ENCODE data around the gene IL17RE.

IL17RE gene

GRCh38 chr3:9916346-9916733, 13.7 kb downstream of the IL17RE start:
- Histone ChIP-seq H3K27me3 (ENCODE audit: low read depth, low read length) (no peaks in the 10 kb centered on the region), H3K4me3 (ENCODE audit: low read length) (peak overlapping the region; percentile 87), H3K79me2 (ENCODE audit: low read length) (no peaks in the 10 kb centered on the region), H2AFZ (ENCODE audit: low read depth, low read length) (no peak overlapping the region), H3K9me3 (ENCODE audit: insufficient read depth, low read length) (no peaks in the 10 kb centered on the region), H3K9ac (ENCODE audit: low read length) (peak overlapping the region; percentile 22; the same call in 1 of the 2 replicates), H3K27ac (ENCODE audit: low read length) (no peak overlapping the region), H4K20me1 (ENCODE audit: insufficient read depth, low read length) (no peaks in the 10 kb centered on the region), H3K36me3 (replicated peaks; ENCODE audit: low read depth, low read length) (no peaks in the 10 kb centered on the region), H3K4me1 (ENCODE audit: low read length) (peaks cover 16% of the 10 kb centered on the region), H3K4me2 (ENCODE audit: low read length) (peak overlapping the region; percentile 98)
- TF ChIP-seq, protein P1, sequence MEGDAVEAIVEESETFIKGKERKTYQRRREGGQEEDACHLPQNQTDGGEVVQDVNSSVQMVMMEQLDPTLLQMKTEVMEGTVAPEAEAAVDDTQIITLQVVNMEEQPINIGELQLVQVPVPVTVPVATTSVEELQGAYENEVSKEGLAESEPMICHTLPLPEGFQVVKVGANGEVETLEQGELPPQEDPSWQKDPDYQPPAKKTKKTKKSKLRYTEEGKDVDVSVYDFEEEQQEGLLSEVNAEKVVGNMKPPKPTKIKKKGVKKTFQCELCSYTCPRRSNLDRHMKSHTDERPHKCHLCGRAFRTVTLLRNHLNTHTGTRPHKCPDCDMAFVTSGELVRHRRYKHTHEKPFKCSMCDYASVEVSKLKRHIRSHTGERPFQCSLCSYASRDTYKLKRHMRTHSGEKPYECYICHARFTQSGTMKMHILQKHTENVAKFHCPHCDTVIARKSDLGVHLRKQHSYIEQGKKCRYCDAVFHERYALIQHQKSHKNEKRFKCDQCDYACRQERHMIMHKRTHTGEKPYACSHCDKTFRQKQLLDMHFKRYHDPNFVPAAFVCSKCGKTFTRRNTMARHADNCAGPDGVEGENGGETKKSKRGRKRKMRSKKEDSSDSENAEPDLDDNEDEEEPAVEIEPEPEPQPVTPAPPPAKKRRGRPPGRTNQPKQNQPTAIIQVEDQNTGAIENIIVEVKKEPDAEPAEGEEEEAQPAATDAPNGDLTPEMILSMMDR (IDR thresholded peaks at IDR 0.05; ENCODE audit: low read depth, low read length) = no peak
- TF ChIP-seq EZH2phosphoT487 (IDR thresholded peaks at IDR 0.05; ENCODE audit: low read depth) = no peak

DNA sequence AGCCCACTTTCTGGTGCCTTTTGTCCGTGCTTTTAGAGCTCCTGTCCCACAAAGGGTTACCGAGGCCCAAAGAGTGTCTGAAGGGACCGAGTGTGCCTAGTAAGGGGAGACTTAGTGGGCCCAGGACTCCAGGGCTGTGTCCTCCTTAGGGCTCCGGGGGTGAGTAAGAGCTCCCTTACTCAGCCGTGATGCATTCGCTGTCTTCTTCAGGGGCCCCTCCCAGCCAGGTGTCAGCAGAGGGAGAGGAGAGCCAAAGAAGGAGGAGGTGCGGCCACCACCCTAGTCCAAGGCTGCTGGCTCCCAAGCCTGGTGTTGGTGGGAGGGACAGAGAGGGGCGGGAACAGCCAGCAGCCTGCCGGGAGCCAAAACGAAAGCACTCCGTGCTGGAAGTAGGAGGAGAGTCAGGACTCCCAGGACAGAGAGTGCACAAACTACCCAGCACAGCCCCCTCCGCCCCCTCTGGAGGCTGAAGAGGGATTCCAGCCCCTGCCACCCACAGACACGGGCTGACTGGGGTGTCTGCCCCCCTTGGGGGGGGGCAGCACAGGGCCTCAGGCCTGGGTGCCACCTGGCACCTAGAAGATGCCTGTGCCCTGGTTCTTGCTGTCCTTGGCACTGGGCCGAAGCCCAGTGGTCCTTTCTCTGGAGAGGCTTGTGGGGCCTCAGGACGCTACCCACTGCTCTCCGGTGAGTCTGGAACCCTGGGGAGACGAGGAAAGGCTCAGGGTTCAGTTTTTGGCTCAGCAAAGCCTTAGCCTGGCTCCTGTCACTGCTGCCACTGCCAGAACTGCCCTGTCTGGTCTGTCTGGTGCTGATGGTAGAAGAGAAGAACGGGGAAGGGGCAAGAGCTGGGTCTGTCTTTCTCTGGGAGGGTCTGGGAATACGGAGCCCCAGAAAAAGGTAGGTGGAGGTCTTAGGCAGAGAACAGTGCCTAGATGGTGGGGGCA, 14.4 kb downstream of the IL17RE start, which contains the start of gene IL17RC:
Gene IL17RC (plus strand): TSS at position 365 of the 947 bp plus-strand sequence. CDS start 218 bp downstream, at position 583.
- H3K9me3 ChIP-seq (ENCODE audit: insufficient read depth, low read length) = no peaks in the 10 kb centered on the region
- peaks cover 16% of the 10 kb centered on the region for H3K4me1 ChIP-seq (ENCODE audit: low read length)
- H4K20me1 ChIP-seq (ENCODE audit: insufficient read depth, low read length) = no peaks in the 10 kb centered on the region
- H3K27me3 ChIP-seq (ENCODE audit: low read depth, low read length) = no peaks in the 10 kb centered on the region
- no peaks in the 10 kb centered on the region for H3K36me3 ChIP-seq (replicated peaks; ENCODE audit: low read depth, low read length)
- peak within 1 kb of the TSS; percentile 84; the same call in 1 of the 2 replicates for H2AFZ ChIP-seq (ENCODE audit: low read depth, low read length)
- peak within 1 kb of the TSS; percentile 98 for H3K4me2 ChIP-seq (ENCODE audit: low read length)
- TF ChIP-seq, protein P1 (IDR thresholded peaks at IDR 0.05; ENCODE audit: low read depth, low read length) = no peak
- no peak for TF ChIP-seq EZH2phosphoT487 (IDR thresholded peaks at IDR 0.05; ENCODE audit: low read depth)
- peak within 1 kb of the TSS; percentile 71 for H3K9ac ChIP-seq (ENCODE audit: low read length)
- H3K27ac ChIP-seq (ENCODE audit: low read length) = no peak within 1 kb of the TSS
- peak within 1 kb of the TSS; percentile 87 for H3K4me3 ChIP-seq (ENCODE audit: low read length)
- H3K79me2 ChIP-seq (ENCODE audit: low read length) = no peaks in the 10 kb centered on the region

GRCh38 chr3:9917820-9918219, 15.2 kb downstream of the IL17RE start:
- H3K9ac ChIP-seq (ENCODE audit: low read length) = no peak overlapping the region
- H3K27me3 ChIP-seq (ENCODE audit: low read depth, low read length) = no peaks in the 10 kb centered on the region
- H3K79me2 ChIP-seq (ENCODE audit: low read length) = no peaks in the 10 kb centered on the region
- H3K9me3 ChIP-seq (ENCODE audit: insufficient read depth, low read length) = no peaks in the 10 kb centered on the region
- no peak for TF ChIP-seq EZH2phosphoT487 (IDR thresholded peaks at IDR 0.05; ENCODE audit: low read depth)
- TF ChIP-seq, protein P1 (IDR thresholded peaks at IDR 0.05; ENCODE audit: low read depth, low read length) = no peak
- H3K4me1 ChIP-seq (ENCODE audit: low read length) = peaks cover 16% of the 10 kb centered on the region
- no peak overlapping the region for H2AFZ ChIP-seq (ENCODE audit: low read depth, low read length)
- H3K4me2 ChIP-seq (ENCODE audit: low read length) = no peak overlapping the region
- no peak overlapping the region for H3K27ac ChIP-seq (ENCODE audit: low read length)
- no peaks in the 10 kb centered on the region for H4K20me1 ChIP-seq (ENCODE audit: insufficient read depth, low read length)
- no peak overlapping the region for H3K4me3 ChIP-seq (ENCODE audit: low read length)
- no peaks in the 10 kb centered on the region for H3K36me3 ChIP-seq (replicated peaks; ENCODE audit: low read depth, low read length)

- Histone ChIP-seq H2AFZ (ENCODE audit: low read depth, low read length) (no peak overlapping the region), H3K79me2 (ENCODE audit: low read length) (no peaks in the 10 kb centered on the region), H3K4me3 (ENCODE audit: low read length) (no peak overlapping the region), H3K27ac (ENCODE audit: low read length) (no peak overlapping the region), H3K9me3 (ENCODE audit: insufficient read depth, low read length) (no peaks in the 10 kb centered on the region), H4K20me1 (ENCODE audit: insufficient read depth, low read length) (no peaks in the 10 kb centered on the region), H3K9ac (ENCODE audit: low read length) (no peak overlapping the region), H3K4me2 (ENCODE audit: low read length) (no peak overlapping the region), H3K4me1 (ENCODE audit: low read length) (peaks cover 16% of the 10 kb centered on the region), H3K36me3 (replicated peaks; ENCODE audit: low read depth, low read length) (no peaks in the 10 kb centered on the region), H3K27me3 (ENCODE audit: low read depth, low read length) (no peaks in the 10 kb centered on the region)
- TF ChIP-seq EZH2phosphoT487 (IDR thresholded peaks at IDR 0.05; ENCODE audit: low read depth) = no peak
- TF ChIP-seq, protein P1 (IDR thresholded peaks at IDR 0.05; ENCODE audit: low read depth, low read length) = no peak
Observed at GRCh38 chr3:9918261-9919038, 15.8 kb downstream of the IL17RE start.

All from OCI-LY3 (cell line).